OCI-LY3 (cell line): ENCODE results near the gene SLC25A51.

ENCODE experiments used
- H2AFZ ChIP-seq: fragments of 200-600, 300-600 bp; shearing (Covaris generic); 2 replicates; pipeline ENCODE4 v1.6.0; 2014; ENCODE audit warnings: antibody characterized with exemption, low read depth, low read length
- H3K27ac ChIP-seq: fragments of 200-600, 300-600 bp; sonication (generic); 2 replicates; pipeline ENCODE4 v1.5.1; 2014; ENCODE audit warnings: mild to moderate bottlenecking, low read length, moderate library complexity, mixed read lengths
- H3K27me3 ChIP-seq: fragments of 200-600, 300-600 bp; sonication (generic); 2 replicates; pipeline ENCODE4 v1.6.1; 2014; ENCODE audit warnings: low read depth, low read length, mixed read lengths
- H3K36me3 ChIP-seq: fragments of 200-600, 300-600 bp; sonication (generic); replicated peaks from 2 replicates; pipeline ENCODE3; 2014; ENCODE audit warnings: low read depth, low read length, mixed read lengths
- H3K4me1 ChIP-seq: fragments of 300-600, 200-600 bp; sonication (generic); 2 replicates; pipeline ENCODE4 v1.6.1; 2014; ENCODE audit warnings: low read length, mixed read lengths
- H3K4me2 ChIP-seq: fragments of 200-600, 300-600 bp; sonication (generic); 2 replicates; pipeline ENCODE4 v1.6.1; 2014; ENCODE audit warnings: low read length, mixed read lengths
- H3K4me3 ChIP-seq: fragments of 300-600, 200-600 bp; sonication (generic); 2 replicates; pipeline ENCODE4 v1.5.1; 2014; ENCODE audit warnings: antibody characterized with exemption, mild to moderate bottlenecking, low read length, moderate library complexity
- H3K79me2 ChIP-seq: fragments of 300-600, 200-600 bp; shearing (Covaris generic); 2 replicates; pipeline ENCODE4 v1.6.1; 2014; ENCODE audit warnings: mild to moderate bottlenecking, low read length, mixed read lengths
- H3K9ac ChIP-seq: fragments of 300-600, 200-600 bp; shearing (Covaris generic); 2 replicates; pipeline ENCODE4 v1.6.0; 2014; ENCODE audit warnings: mild to moderate bottlenecking, low read length, moderate library complexity
- H3K9me3 ChIP-seq: fragments of 200-600, 300-600 bp; shearing (Covaris generic); 2 replicates; pipeline ENCODE4 v1.6.1; 2014; ENCODE audit warnings: low read length, mixed read lengths; ENCODE audit not compliant: insufficient read depth
- H4K20me1 ChIP-seq: fragments of 200-600, 300-600 bp; sonication (generic); 2 replicates; pipeline ENCODE4 v1.6.1; 2016; ENCODE audit warnings: low read length, mixed read lengths; ENCODE audit not compliant: insufficient read depth
- EZH2phosphoT487 ChIP-seq: fragments of 200-600 bp; shearing (Covaris generic); IDR thresholded peaks from 2 replicates; pipeline ENCODE4 v1.6.1; 2018; ENCODE audit warnings: antibody characterized with exemption, mixed run types, low read depth
- TF ChIP-seq, protein P1 (sequence below): fragments of 200-600, 300-600 bp; sonication (generic); IDR thresholded peaks from 2 replicates; pipeline ENCODE4 v1.5.1; 2014; ENCODE audit warnings: antibody characterized with exemption, low read length, low read depth

Gene SLC25A51

DNA sequence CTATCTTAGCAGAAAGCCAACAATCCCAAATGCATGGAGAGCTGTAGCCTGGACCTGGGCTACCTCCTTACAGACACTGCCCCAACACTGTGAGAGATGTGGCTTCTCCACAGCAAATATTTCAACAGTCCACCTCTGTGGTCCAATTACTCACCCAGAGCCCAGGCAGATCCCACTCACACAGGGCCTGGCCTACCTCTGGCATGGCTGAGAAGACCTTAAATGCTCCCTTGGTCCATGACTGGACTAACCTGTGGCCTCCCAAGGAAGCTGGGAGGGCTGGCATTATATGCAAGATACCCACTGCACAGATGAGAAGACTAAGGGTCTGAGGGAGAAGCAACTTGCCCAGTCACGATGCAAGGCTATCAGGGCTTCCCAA lies 22.8 kb upstream of the SLC25A51 start:
- Histone ChIP-seq H3K36me3 (no peaks in the 10 kb centered on the region), H4K20me1 (no peaks in the 10 kb centered on the region), H3K27ac (no peak overlapping the region), H3K9ac (no peak overlapping the region), H2AFZ (no peak overlapping the region), H3K27me3 (no peaks in the 10 kb centered on the region), H3K9me3 (no peaks in the 10 kb centered on the region), H3K79me2 (no peaks in the 10 kb centered on the region), H3K4me2 (peak overlapping the region; percentile 81; the same call in 1 of the 2 replicates), H3K4me3 (no peak overlapping the region), H3K4me1 (peaks cover 33% of the 10 kb centered on the region)
- TF ChIP-seq, protein P1, sequence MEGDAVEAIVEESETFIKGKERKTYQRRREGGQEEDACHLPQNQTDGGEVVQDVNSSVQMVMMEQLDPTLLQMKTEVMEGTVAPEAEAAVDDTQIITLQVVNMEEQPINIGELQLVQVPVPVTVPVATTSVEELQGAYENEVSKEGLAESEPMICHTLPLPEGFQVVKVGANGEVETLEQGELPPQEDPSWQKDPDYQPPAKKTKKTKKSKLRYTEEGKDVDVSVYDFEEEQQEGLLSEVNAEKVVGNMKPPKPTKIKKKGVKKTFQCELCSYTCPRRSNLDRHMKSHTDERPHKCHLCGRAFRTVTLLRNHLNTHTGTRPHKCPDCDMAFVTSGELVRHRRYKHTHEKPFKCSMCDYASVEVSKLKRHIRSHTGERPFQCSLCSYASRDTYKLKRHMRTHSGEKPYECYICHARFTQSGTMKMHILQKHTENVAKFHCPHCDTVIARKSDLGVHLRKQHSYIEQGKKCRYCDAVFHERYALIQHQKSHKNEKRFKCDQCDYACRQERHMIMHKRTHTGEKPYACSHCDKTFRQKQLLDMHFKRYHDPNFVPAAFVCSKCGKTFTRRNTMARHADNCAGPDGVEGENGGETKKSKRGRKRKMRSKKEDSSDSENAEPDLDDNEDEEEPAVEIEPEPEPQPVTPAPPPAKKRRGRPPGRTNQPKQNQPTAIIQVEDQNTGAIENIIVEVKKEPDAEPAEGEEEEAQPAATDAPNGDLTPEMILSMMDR, result no peak
- TF ChIP-seq EZH2phosphoT487, result no peak

DNA sequence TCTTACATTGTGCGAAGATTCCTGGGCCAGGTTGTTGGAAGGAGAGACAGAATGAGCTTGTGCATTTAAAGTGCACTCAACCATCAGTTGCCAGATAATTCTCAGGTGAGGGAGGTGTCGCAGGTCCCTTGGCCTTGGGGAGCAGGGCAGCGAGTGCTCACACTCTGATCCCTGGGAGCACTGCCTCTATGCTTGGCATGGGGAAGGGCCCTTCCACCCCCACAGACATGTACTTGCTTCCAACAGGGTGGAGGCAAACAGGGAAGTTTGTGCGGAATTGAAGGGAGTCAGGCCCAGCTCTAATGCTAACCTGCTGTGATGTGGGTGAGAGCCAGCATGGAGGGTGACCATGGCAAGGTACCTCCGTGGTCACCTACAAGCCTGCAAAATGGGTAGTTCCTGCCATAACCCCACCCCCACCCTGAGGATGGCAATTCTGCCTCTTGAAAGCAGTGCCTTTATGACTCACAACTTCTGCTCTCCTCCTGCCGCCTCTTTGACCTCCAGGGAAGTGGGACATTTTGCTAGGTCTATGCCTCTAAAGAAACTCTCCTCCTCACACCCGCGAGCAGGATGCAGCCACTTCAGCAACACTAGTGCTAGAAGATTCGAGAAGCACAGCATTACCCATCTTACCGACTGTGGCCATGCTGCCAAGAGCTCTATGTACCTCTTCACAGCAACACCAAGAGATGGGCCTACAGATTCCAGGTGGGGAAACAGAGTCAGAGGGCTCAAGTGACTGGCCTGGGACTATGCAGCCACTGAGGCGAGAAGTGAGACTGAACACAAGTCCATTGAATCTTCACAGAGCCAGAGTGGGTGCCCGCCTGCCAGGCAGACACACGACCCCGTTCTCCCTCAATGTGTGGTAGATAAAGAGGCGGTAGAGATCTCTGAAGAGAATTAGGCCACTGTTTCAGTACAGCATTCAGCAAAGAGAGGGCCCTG lies 22.1 kb upstream of the SLC25A51 start:
- Histone ChIP-seq H3K4me3 (peak overlapping the region; percentile 33; the same call in 1 of the 2 replicates), H4K20me1 (no peaks in the 10 kb centered on the region), H3K27ac (no peak overlapping the region), H3K9me3 (no peaks in the 10 kb centered on the region), H3K27me3 (no peaks in the 10 kb centered on the region), H3K36me3 (no peaks in the 10 kb centered on the region), H3K4me2 (peak overlapping the region; percentile 81), H3K9ac (no peak overlapping the region; the same call in 1 of the 2 replicates), H3K79me2 (no peaks in the 10 kb centered on the region), H2AFZ (no peak overlapping the region), H3K4me1 (peaks cover 39% of the 10 kb centered on the region)
- TF ChIP-seq, protein P1, result no peak
- no peak for TF ChIP-seq EZH2phosphoT487

DNA sequence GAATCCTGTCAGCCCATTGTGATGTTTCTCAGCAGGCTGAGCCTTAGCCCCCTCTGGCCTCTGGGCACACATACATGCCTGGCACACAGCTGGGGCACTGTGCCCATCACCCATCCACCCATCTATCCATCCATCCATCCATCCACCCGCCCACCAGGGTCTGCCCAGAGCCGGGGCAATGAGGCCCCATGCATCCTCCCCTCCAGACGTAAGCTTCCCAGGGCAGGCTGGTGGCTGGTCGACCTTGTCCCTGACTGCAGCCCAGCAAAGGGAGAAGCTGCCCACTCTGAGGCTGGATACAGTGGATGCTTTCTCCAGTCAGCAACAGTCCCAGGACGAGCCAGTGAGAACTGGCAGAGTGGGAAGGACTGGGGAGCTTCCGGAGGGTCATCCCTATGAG lies 21.1 kb upstream of the SLC25A51 start:
- Histone ChIP-seq H3K4me3 (no peak overlapping the region), H3K4me1 (peaks cover 45% of the 10 kb centered on the region), H3K79me2 (no peaks in the 10 kb centered on the region), H3K4me2 (no peak overlapping the region), H3K27ac (no peak overlapping the region), H2AFZ (no peak overlapping the region), H3K36me3 (no peaks in the 10 kb centered on the region), H3K9me3 (no peaks in the 10 kb centered on the region), H3K9ac (no peak overlapping the region), H3K27me3 (no peaks in the 10 kb centered on the region), H4K20me1 (no peaks in the 10 kb centered on the region)
- TF ChIP-seq, protein P1, result no peak
- TF ChIP-seq EZH2phosphoT487, result no peak

DNA sequence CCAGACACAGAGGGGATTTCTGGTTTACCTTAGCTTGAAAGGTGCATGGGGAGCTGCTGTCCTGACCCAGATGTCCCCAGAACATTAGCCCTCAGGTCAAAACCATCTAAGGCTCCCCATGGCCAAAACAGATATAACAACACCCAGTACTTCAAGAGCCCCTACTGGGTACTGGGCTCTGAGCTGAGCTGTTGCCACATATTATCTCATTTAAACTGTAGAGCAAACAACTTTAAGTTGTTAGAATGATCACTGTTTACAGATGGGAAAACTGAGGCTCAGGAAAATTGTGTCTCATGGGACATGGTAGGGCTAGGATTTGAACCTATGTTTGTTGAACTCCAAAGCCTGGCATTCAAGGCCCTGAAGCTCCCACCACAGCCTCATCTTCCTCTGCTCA lies 20.6 kb upstream of the SLC25A51 start:
- H3K27me3 ChIP-seq, result no peaks in the 10 kb centered on the region
- no peaks in the 10 kb centered on the region for H3K79me2 ChIP-seq
- no peak overlapping the region for H3K27ac ChIP-seq
- H3K4me1 ChIP-seq, result peaks cover 45% of the 10 kb centered on the region
- no peaks in the 10 kb centered on the region for H4K20me1 ChIP-seq
- no peak for TF ChIP-seq EZH2phosphoT487
- H3K4me3 ChIP-seq, result no peak overlapping the region
- H2AFZ ChIP-seq, result no peak overlapping the region
- H3K9ac ChIP-seq, result no peak overlapping the region
- H3K4me2 ChIP-seq, result no peak overlapping the region
- H3K9me3 ChIP-seq, result no peaks in the 10 kb centered on the region
- no peaks in the 10 kb centered on the region for H3K36me3 ChIP-seq
